Measurements from ENCODE around the gene MICAL3. TPM values are rescaled to one million over a fixed set of nuclear protein-coding genes. Genes with fewer than 3 reads are reported as not detected.
"Not testable (repeated sequence)": the region's sequence is repeated elsewhere in the genome, so short reads cannot be mapped to it uniquely, and the experiment has no call there.

MICAL3 gene
- total RNA-seq, 6 experiments from 2014 or later = 38.6 to 44.1 (median 39.7) TPM

DNA sequence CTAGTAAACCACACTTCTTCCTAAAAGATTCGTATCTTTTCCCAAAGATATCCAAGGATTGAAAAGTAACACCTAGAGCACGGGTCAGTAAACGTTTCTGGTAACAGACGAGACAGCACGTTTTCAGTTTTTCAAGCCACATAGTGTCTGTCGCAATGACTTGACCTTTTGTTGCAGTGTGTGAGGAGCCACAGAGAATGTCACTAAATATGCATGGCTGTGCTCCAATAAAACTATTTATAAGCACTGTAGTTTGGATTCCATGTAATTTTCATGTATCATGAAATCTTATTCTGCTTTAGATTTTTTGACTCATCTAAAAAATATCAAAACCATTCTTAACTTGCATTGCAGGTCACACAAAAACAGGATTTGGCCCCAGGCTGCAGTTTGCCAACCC is 18.3 kb upstream of the MICAL3 start:
- Mint-ChIP-seq H3K27me3 (ENCODE audit: insufficient read depth) (peaks cover 4% of the 10 kb centered on the region), H3K4me1 (ENCODE audit: low read depth) (peaks cover 9% of the 10 kb centered on the region), H3K9me3 (no peaks in the 10 kb centered on the region), H3K4me3 (no peak overlapping the region), H3K36me3 (ENCODE audit: low read depth) (no peaks in the 10 kb centered on the region), H3K27ac (peak overlapping the region; percentile 43; the same call in 1 of the 2 replicates)
- DNase-seq = peak; percentile 43
- TF ChIP-seq CTCF (IDR thresholded peaks at IDR 0.05) = no peak

- H3K9me3 Mint-ChIP-seq; H3K36me3 Mint-ChIP-seq (ENCODE audit: low read depth); H3K27ac Mint-ChIP-seq; H3K4me3 Mint-ChIP-seq; DNase-seq; H3K27me3 Mint-ChIP-seq (ENCODE audit: insufficient read depth): not testable (repeated sequence)
- peaks cover 13% of the 10 kb centered on the region for H3K4me1 Mint-ChIP-seq (ENCODE audit: low read depth)
Observed at GRCh38 chr22:18040898-18041297, 16.5 kb upstream of the MICAL3 start.

- Mint-ChIP-seq H3K27me3 (ENCODE audit: insufficient read depth) (peaks cover 2% of the 10 kb centered on the region), H3K4me1 (ENCODE audit: low read depth) (peaks cover 38% of the 10 kb centered on the region)
- DNase-seq = no peak
Observed at GRCh38 chr22:18035751-18036150, 11.4 kb upstream of the MICAL3 start.

GRCh38 chr22:18034076-18034475 is 9.7 kb upstream of the MICAL3 start:
- H3K9me3 Mint-ChIP-seq = no peaks in the 10 kb centered on the region
- H3K27ac Mint-ChIP-seq = peak overlapping the region; percentile 42
- no peaks in the 10 kb centered on the region for H3K36me3 Mint-ChIP-seq (ENCODE audit: low read depth)
- H3K27me3 Mint-ChIP-seq (ENCODE audit: insufficient read depth) = peaks cover 2% of the 10 kb centered on the region
- peak; percentile 29; the same call in 1 of the 2 replicates for TF ChIP-seq CTCF (IDR thresholded peaks at IDR 0.05)
- H3K4me3 Mint-ChIP-seq = no peak overlapping the region
- DNase-seq = no peak
- H3K4me1 Mint-ChIP-seq (ENCODE audit: low read depth) = peaks cover 38% of the 10 kb centered on the region

More at GRCh38 chr22:18035751-18036150, 11.4 kb upstream of the MICAL3 start:
- H3K9me3 Mint-ChIP-seq = no peaks in the 10 kb centered on the region
- H3K36me3 Mint-ChIP-seq (ENCODE audit: low read depth) = no peaks in the 10 kb centered on the region
- H3K4me3 Mint-ChIP-seq = no peak overlapping the region
- TF ChIP-seq CTCF (IDR thresholded peaks at IDR 0.05) = no peak
- no peak overlapping the region for H3K27ac Mint-ChIP-seq

DNA sequence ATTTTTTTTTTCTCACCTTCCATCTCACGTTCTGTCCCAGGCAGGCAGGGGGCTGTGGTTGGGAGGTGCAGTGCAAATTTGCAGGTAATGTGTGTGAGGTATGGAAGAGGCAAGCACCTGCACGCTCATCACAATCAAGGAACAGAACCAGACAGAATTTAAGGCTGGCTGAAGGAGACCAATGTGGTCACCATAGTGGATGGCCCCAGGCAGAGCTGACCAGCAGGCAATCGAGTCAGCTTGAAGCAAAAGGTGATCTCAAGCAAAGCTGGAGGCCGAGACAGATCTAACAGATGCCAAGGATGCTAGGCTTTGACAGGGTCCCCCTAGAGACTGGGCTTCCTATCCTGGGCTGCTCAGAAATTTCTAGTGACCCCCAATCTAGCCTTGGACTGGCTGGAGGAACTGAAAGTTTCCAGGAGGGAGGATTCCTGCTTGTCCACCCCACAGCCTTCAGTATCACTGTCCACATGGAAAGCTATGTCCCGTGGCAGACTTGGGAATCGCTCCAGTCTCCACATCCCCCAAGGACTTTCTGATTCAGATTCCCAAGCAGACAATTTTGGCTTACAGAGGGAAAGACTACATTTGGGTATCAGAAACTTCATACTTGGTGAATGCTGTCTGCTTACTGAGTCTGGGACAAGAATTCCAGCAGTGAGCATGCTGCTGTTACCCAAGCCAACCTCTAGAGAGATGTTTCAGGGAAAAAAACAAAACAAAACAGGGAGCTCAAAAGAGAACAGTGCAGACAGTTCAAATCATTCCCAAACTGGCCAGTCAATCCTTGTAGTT is 9.0 kb upstream of the MICAL3 start:
- DNase-seq = no peak

More for the DNA sequence above, 9.0 kb upstream of the MICAL3 start:
- peaks cover 38% of the 10 kb centered on the region for H3K4me1 Mint-ChIP-seq (ENCODE audit: low read depth)
- H3K36me3 Mint-ChIP-seq (ENCODE audit: low read depth) = no peaks in the 10 kb centered on the region
- no peaks in the 10 kb centered on the region for H3K9me3 Mint-ChIP-seq
- peak overlapping the region; percentile 14; the same call in 1 of the 2 replicates for H3K4me3 Mint-ChIP-seq
- TF ChIP-seq CTCF (IDR thresholded peaks at IDR 0.05) = peak; percentile 47; the same call in 1 of the 2 replicates
- H3K27me3 Mint-ChIP-seq (ENCODE audit: insufficient read depth) = peaks cover under 1% of the 10 kb centered on the region
- peak overlapping the region; percentile 42 for H3K27ac Mint-ChIP-seq

Measured in HFFc6 (cell line).